ENCODE measurements around the gene PRKCG. TPM values are rescaled to one million over a fixed set of nuclear protein-coding genes. Genes with fewer than 3 reads are reported as not detected.
A peak's percentile ranks its signal among the peaks of the same experiment; 100 is the strongest.

Gene PRKCG
- total RNA-seq, 1 donor = not detected

- peak overlapping the region; percentile 83 for H3K4me3 ChIP-seq (ENCODE audit: low read depth, low read length)
- DNase-seq (ENCODE audit: low read depth) = no peak
- TF ChIP-seq, protein P1, sequence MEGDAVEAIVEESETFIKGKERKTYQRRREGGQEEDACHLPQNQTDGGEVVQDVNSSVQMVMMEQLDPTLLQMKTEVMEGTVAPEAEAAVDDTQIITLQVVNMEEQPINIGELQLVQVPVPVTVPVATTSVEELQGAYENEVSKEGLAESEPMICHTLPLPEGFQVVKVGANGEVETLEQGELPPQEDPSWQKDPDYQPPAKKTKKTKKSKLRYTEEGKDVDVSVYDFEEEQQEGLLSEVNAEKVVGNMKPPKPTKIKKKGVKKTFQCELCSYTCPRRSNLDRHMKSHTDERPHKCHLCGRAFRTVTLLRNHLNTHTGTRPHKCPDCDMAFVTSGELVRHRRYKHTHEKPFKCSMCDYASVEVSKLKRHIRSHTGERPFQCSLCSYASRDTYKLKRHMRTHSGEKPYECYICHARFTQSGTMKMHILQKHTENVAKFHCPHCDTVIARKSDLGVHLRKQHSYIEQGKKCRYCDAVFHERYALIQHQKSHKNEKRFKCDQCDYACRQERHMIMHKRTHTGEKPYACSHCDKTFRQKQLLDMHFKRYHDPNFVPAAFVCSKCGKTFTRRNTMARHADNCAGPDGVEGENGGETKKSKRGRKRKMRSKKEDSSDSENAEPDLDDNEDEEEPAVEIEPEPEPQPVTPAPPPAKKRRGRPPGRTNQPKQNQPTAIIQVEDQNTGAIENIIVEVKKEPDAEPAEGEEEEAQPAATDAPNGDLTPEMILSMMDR (IDR thresholded peaks at IDR 0.05; ENCODE audit: insufficient read depth, low read length) = no peak
Measured at GRCh38 chr19:53907690-53908089, 25.7 kb downstream of the PRKCG start.

- TF ChIP-seq, protein P1 (IDR thresholded peaks at IDR 0.05; ENCODE audit: insufficient read depth, low read length) = no peak
- H3K4me3 ChIP-seq (ENCODE audit: low read depth, low read length) = peak overlapping the region; percentile 83
- DNase-seq (ENCODE audit: low read depth) = peak; percentile 74
Measured at GRCh38 chr19:53908106-53908934, 26.3 kb downstream of the PRKCG start.

DNA sequence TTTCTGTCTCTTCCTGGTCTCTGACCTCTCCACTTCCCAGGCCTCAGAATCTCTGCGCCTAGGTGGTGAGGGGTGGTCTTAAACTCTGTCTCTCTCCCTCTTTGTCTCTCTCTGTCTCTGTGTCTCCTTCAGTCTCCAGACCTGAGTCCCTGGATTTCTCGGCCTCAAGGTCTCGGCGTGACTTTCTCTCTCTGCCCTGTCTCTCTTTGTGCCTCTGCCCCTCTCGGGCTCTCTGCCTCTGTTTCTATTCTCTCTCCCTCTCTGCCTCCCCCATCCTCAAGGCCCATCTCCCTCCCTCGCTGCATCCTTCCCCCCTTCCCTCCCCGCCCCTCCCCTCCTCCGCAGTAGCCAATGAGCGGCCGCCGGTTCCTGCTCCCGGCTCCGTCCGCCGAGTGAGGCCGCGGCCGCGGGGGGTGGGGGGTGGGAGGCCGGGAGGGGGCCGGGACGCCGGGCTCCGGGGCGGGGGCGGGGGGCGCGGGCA, 27.0 kb downstream of the PRKCG start, which contains the start of gene CACNG7:
Gene CACNG7, plus strand, starts transcription at position 344 of the 481 bp plus-strand sequence. CDS start 3,554 bp downstream, outside the sequence.
- peak; percentile 35 for DNase-seq (ENCODE audit: low read depth)
- peak within 1 kb of the TSS; percentile 83 for H3K4me3 ChIP-seq (ENCODE audit: low read depth, low read length)
- TF ChIP-seq, protein P1 (IDR thresholded peaks at IDR 0.05; ENCODE audit: insufficient read depth, low read length) = no peak

GRCh38 chr19:53909471-53910169, 27.6 kb downstream of the PRKCG start:
- peak overlapping the region; percentile 83 for H3K4me3 ChIP-seq (ENCODE audit: low read depth, low read length)
- TF ChIP-seq, protein P1 (IDR thresholded peaks at IDR 0.05; ENCODE audit: insufficient read depth, low read length) = no peak
- no peak for DNase-seq (ENCODE audit: low read depth)

GRCh38 chr19:53910170-53910518, 28.1 kb downstream of the PRKCG start:
- DNase-seq (ENCODE audit: low read depth) = peak; percentile 30
- TF ChIP-seq, protein P1 (IDR thresholded peaks at IDR 0.05; ENCODE audit: insufficient read depth, low read length) = no peak
- peak overlapping the region; percentile 83 for H3K4me3 ChIP-seq (ENCODE audit: low read depth, low read length)

- TF ChIP-seq, protein P1 (IDR thresholded peaks at IDR 0.05; ENCODE audit: insufficient read depth, low read length) = peak; percentile 34
- DNase-seq (ENCODE audit: low read depth) = no peak
Measured at GRCh38 chr19:53912653-53913052, 30.7 kb downstream of the PRKCG start.

More at GRCh38 chr19:53912653-53913052, 30.7 kb downstream of the PRKCG start:
- no peak overlapping the region for H3K4me3 ChIP-seq (ENCODE audit: low read depth, low read length)
